ENCODE measurements around the gene ATAD2B.

DNA sequence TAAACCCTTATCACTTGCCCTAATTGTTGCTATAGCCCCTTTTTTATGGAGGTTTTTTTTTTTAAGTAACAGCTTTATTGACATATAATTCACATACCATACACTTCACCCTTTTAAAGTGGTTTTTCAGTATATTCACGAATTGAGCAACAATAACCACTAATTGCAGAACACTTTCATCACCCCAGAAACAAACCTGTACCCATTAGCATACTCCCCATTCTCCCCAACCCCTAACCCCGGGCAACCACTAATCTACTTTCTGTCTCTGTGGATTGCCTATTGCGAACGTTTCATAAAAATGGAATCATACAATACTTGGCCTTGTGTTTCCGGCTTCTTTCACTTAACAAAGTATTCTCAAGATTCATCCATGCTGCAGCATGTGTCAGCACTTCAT is 213.6 kb downstream of the ATAD2B start:
- TF ChIP-seq, protein P1, sequence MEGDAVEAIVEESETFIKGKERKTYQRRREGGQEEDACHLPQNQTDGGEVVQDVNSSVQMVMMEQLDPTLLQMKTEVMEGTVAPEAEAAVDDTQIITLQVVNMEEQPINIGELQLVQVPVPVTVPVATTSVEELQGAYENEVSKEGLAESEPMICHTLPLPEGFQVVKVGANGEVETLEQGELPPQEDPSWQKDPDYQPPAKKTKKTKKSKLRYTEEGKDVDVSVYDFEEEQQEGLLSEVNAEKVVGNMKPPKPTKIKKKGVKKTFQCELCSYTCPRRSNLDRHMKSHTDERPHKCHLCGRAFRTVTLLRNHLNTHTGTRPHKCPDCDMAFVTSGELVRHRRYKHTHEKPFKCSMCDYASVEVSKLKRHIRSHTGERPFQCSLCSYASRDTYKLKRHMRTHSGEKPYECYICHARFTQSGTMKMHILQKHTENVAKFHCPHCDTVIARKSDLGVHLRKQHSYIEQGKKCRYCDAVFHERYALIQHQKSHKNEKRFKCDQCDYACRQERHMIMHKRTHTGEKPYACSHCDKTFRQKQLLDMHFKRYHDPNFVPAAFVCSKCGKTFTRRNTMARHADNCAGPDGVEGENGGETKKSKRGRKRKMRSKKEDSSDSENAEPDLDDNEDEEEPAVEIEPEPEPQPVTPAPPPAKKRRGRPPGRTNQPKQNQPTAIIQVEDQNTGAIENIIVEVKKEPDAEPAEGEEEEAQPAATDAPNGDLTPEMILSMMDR (conservative IDR thresholded peaks at IDR 0.05; ENCODE audit: low read length) = no peak
- TF ChIP-seq EZH2phosphoT487 (IDR thresholded peaks at IDR 0.05; ENCODE audit: borderline replicate concordance, low read depth, low read length) = no peak

Measured in OCI-LY7 (cell line).